OCI-LY7 (cell line): ENCODE data around the gene DISC1.

Source experiments
- CTCF ChIP-seq: fragments of 200-600 bp; sonication (generic); conservative IDR thresholded peaks from 2 replicates; pipeline ENCODE4 v1.5.1; 2014; ENCODE audit warnings: mild to moderate bottlenecking, antibody characterized with exemption, low read length, moderate library complexity, mixed read lengths
- EZH2phosphoT487 ChIP-seq: fragments of 200-600 bp; sonication (generic); IDR thresholded peaks from 2 replicates; pipeline ENCODE4 v1.6.1; 2018; ENCODE audit warnings: low read depth, borderline replicate concordance, mild to moderate bottlenecking, mixed run types, antibody characterized with exemption, low read length, moderate library complexity, mixed read lengths

- TF ChIP-seq CTCF (no peak), EZH2phosphoT487 (no peak)
Observed at GRCh38 chr1:231981675-231982074, 355.1 kb downstream of the DISC1 start.
